HEK293T (cell line): ENCODE results near the gene MS4A8.

Source experiments
- ARNT ChIP-seq: fragments of 450-650 bp; IDR thresholded peaks from 2 replicates; pipeline ENCODE4 v1.6.1; 2017; ENCODE audit warnings: mild to moderate bottlenecking
- ELF4 ChIP-seq: fragments of 450-650 bp; IDR thresholded peaks from 2 replicates; pipeline ENCODE4 v1.6.1; 2017; ENCODE audit warnings: antibody characterized with exemption
- FOXK2 ChIP-seq: fragments of 450-650 bp; IDR thresholded peaks from 2 replicates; pipeline ENCODE4 v1.6.1; 2016; ENCODE audit warnings: mild to moderate bottlenecking
- FOXM1 ChIP-seq: fragments of 450-650 bp; IDR thresholded peaks from 2 replicates; pipeline ENCODE4 v1.6.1; 2017; ENCODE audit warnings: mild to moderate bottlenecking, borderline replicate concordance
- HDGF ChIP-seq: fragments of 450-650 bp; IDR thresholded peaks from 2 replicates; pipeline ENCODE4 v1.6.1; 2017; ENCODE audit warnings: antibody characterized with exemption, borderline replicate concordance
- L3MBTL2 ChIP-seq: fragments of 450-650 bp; conservative IDR thresholded peaks from 2 replicates; pipeline ENCODE4 v1.6.1; 2016; ENCODE audit warnings: mild to moderate bottlenecking
- LEF1 ChIP-seq: fragments of 450-650 bp; IDR thresholded peaks from 2 replicates; pipeline ENCODE4 v1.6.1; 2017; ENCODE audit warnings: mild to moderate bottlenecking, borderline replicate concordance
- NFRKB ChIP-seq: fragments of 450-650 bp; IDR thresholded peaks from 2 replicates; pipeline ENCODE4 v1.6.1; 2016; ENCODE audit warnings: mild to moderate bottlenecking, moderate library complexity
- SUZ12 ChIP-seq: fragments of 450-650 bp; IDR thresholded peaks from 2 replicates; pipeline ENCODE4 v1.6.1; 2016; ENCODE audit warnings: mild to moderate bottlenecking
- TARDBP ChIP-seq: fragments of 450-650 bp; IDR thresholded peaks from 2 replicates; pipeline ENCODE4 v1.6.1; 2016
- ZNF384 ChIP-seq: fragments of 450-650 bp; IDR thresholded peaks from 2 replicates; pipeline ENCODE4 v1.6.1; 2016
- TF ChIP-seq, protein P1 (sequence below): fragments of 450-650 bp; IDR thresholded peaks from 2 replicates; pipeline ENCODE4 v1.6.1; 2016

DNA sequence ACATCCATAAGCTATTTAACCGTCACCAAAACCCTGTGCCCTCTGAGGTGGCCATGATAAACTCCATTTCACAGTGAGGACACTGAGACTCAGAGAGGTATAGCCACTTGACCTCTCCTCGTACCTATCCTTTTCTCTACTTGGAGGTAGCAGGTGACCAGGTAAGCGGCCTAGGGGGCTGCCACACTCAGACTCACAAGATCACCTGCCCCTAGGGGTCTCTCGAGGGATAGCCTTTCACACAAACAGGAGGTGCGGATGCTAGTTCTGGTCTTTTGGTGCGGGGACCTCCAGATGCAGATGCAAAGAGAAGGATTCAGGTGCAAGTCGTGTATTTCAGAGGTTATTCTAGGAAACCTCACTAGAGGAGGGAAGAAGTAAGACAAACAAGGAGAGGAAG is 39.7 kb downstream of the MS4A8 start:
- no peak for TF ChIP-seq TARDBP
- TF ChIP-seq FOXK2 = no peak
- no peak for TF ChIP-seq FOXM1
- no peak for TF ChIP-seq ELF4
- TF ChIP-seq ARNT = no peak
- TF ChIP-seq SUZ12 = no peak
- no peak for TF ChIP-seq LEF1
- no peak for TF ChIP-seq NFRKB
- TF ChIP-seq, protein P1, sequence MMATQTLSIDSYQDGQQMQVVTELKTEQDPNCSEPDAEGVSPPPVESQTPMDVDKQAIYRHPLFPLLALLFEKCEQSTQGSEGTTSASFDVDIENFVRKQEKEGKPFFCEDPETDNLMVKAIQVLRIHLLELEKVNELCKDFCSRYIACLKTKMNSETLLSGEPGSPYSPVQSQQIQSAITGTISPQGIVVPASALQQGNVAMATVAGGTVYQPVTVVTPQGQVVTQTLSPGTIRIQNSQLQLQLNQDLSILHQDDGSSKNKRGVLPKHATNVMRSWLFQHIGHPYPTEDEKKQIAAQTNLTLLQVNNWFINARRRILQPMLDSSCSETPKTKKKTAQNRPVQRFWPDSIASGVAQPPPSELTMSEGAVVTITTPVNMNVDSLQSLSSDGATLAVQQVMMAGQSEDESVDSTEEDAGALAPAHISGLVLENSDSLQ = no peak
- TF ChIP-seq HDGF = no peak
- no peak for TF ChIP-seq ZNF384
- TF ChIP-seq L3MBTL2 = no peak
